ENCODE measurements around the gene KCMF1.

- TF ChIP-seq EP300 (IDR thresholded peaks at IDR 0.05; ENCODE audit: low read depth in 2 of 2, low read length in 2 of 2) (no peak), EP300 (CRISPR knock-in tag; IDR thresholded peaks at IDR 0.05; ENCODE audit: borderline replicate concordance) (no peak), CTCF (CRISPR knock-in tag; IDR thresholded peaks at IDR 0.05) (no peak), ZNF3 (CRISPR knock-in tag; IDR thresholded peaks at IDR 0.05) (no peak), CHD4 (IDR thresholded peaks at IDR 0.05; ENCODE audit: borderline replicate concordance, low read length) (no peak), POLR2A (IDR thresholded peaks at IDR 0.05; ENCODE audit: insufficient read depth in 1 of 2, low read depth in 2 of 2, low read length in 2 of 2) (no peak)
- TF ChIP-seq, protein P1, sequence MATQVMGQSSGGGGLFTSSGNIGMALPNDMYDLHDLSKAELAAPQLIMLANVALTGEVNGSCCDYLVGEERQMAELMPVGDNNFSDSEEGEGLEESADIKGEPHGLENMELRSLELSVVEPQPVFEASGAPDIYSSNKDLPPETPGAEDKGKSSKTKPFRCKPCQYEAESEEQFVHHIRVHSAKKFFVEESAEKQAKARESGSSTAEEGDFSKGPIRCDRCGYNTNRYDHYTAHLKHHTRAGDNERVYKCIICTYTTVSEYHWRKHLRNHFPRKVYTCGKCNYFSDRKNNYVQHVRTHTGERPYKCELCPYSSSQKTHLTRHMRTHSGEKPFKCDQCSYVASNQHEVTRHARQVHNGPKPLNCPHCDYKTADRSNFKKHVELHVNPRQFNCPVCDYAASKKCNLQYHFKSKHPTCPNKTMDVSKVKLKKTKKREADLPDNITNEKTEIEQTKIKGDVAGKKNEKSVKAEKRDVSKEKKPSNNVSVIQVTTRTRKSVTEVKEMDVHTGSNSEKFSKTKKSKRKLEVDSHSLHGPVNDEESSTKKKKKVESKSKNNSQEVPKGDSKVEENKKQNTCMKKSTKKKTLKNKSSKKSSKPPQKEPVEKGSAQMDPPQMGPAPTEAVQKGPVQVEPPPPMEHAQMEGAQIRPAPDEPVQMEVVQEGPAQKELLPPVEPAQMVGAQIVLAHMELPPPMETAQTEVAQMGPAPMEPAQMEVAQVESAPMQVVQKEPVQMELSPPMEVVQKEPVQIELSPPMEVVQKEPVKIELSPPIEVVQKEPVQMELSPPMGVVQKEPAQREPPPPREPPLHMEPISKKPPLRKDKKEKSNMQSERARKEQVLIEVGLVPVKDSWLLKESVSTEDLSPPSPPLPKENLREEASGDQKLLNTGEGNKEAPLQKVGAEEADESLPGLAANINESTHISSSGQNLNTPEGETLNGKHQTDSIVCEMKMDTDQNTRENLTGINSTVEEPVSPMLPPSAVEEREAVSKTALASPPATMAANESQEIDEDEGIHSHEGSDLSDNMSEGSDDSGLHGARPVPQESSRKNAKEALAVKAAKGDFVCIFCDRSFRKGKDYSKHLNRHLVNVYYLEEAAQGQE (IDR thresholded peaks at IDR 0.05; ENCODE audit: borderline replicate concordance in 1 of 2, low read depth in 1 of 2, low read length in 2 of 2) = no peak
- TF ChIP-seq, protein P2, sequence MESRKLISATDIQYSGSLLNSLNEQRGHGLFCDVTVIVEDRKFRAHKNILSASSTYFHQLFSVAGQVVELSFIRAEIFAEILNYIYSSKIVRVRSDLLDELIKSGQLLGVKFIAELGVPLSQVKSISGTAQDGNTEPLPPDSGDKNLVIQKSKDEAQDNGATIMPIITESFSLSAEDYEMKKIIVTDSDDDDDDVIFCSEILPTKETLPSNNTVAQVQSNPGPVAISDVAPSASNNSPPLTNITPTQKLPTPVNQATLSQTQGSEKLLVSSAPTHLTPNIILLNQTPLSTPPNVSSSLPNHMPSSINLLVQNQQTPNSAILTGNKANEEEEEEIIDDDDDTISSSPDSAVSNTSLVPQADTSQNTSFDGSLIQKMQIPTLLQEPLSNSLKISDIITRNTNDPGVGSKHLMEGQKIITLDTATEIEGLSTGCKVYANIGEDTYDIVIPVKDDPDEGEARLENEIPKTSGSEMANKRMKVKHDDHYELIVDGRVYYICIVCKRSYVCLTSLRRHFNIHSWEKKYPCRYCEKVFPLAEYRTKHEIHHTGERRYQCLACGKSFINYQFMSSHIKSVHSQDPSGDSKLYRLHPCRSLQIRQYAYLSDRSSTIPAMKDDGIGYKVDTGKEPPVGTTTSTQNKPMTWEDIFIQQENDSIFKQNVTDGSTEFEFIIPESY (CRISPR knock-in tag; IDR thresholded peaks at IDR 0.05) = no peak
Measured at GRCh38 chr2:84942964-84943421, 28.0 kb upstream of the KCMF1 start.
